ENCODE data around the gene ARID1A. TPM values are rescaled to one million over a fixed set of nuclear protein-coding genes. Genes with fewer than 3 reads are reported as not detected.

The ARID1A gene
- total and polyA plus RNA-seq, 2 of the 8 experiments (the other 6 are each of a cell fraction or from before 2014, with no cell fraction given): 52.1 to 103 TPM

- Histone ChIP-seq H3K23me2 (ENCODE audit: low read depth, low read length) (peaks cover 6% of the 10 kb centered on the region; the same call in 1 of the 2 replicates), H3K36me3 (ENCODE audit: control insufficient read depth in 2 of 4, insufficient read depth in 4 of 4, low read length in 3 of 4) (peaks cover 0 to under 1% (median 0%) of the 10 kb centered on the region in 4 experiments; a peak in 1 of 8 replicates), H2BK15ac (ENCODE audit: low read length) (peak within 1 kb of the TSS; percentile 95; the same call in 1 of the 2 replicates), H3K23ac (ENCODE audit: insufficient read length) (no peak within 1 kb of the TSS), H3K4ac (replicated peaks; ENCODE audit: insufficient read length, low read depth, low read length) (no peak within 1 kb of the TSS), H3K14ac (ENCODE audit: insufficient read length) (no peak within 1 kb of the TSS), H3K79me1 (ENCODE audit: low read depth, low read length) (peaks cover 12% of the 10 kb centered on the region), H3K9me3 (ENCODE audit: insufficient read depth in 2 of 2, low read depth in 1 of 2, low read length in 1 of 2) (no peaks in the 10 kb centered on the region), H4K8ac (ENCODE audit: extremely low read depth, insufficient read depth, low read length) (peak within 1 kb of the TSS; percentile 80), H2BK5ac (ENCODE audit: low read depth, low read length) (no peak within 1 kb of the TSS; the same call in 1 of the 2 replicates), H2AK5ac (ENCODE audit: low read depth, low read length) (no peak within 1 kb of the TSS), H3K9ac (replicated peaks in 1 of 4; ENCODE audit: extremely low read depth in 1 of 4, low read depth in 3 of 4, low read length in 3 of 4) (peak within 1 kb of the TSS; percentile 42 to 80 (median 64)), H3K56ac (replicated peaks; ENCODE audit: insufficient read length, low read depth, low read length) (peak within 1 kb of the TSS; percentile 53), H2AFZ (ENCODE audit: low read length) (peak within 1 kb of the TSS; percentile 100), H2BK20ac (ENCODE audit: low read length) (no peak within 1 kb of the TSS), H4K91ac (replicated peaks; ENCODE audit: insufficient read length, low read length) (peak within 1 kb of the TSS; percentile 91), H4K5ac (ENCODE audit: insufficient read length, low read depth, low read length) (peak within 1 kb of the TSS; percentile 67), H3K27ac (ENCODE audit: low read depth, low read length) (no peak within 1 kb of the TSS), H2BK120ac (replicated peaks; ENCODE audit: low read depth, low read length) (peak within 1 kb of the TSS; percentile 59), H3K18ac (ENCODE audit: extremely low read depth, low read length) (peak within 1 kb of the TSS; percentile 87; the same call in 1 of the 2 replicates), H3K27me3 (replicated peaks in 1 of 4; ENCODE audit: control insufficient read depth in 3 of 4, extremely low read depth in 1 of 4, insufficient read depth in 3 of 4, low read length in 3 of 4) (no peaks in the 10 kb centered on the region), H3K4me1 (replicated peaks in 1 of 4; ENCODE audit: control insufficient read depth in 3 of 4, insufficient read depth in 4 of 4, low read length in 3 of 4) (peaks cover 6 to 9% (median 7%) of the 10 kb centered on the region in 4 experiments; a peak in 6 of 7 replicates), H3K79me2 (ENCODE audit: control insufficient read depth in 1 of 2, insufficient read depth in 2 of 2, low read length in 2 of 2) (peaks cover 0 to 11% of the 10 kb centered on the region in 2 experiments; a peak in 1 of 4 replicates), H4K20me1 (replicated peaks in 1 of 2; ENCODE audit: control insufficient read depth in 1 of 2, insufficient read depth in 2 of 2, low read length in 2 of 2) (peaks cover 9% of the 10 kb centered on the region in 2 experiments), H2BK12ac (ENCODE audit: low read depth, low read length) (no peak within 1 kb of the TSS), H3K4me2 (ENCODE audit: insufficient read depth in 1 of 2, low read depth in 2 of 2, low read length in 2 of 2) (peak within 1 kb of the TSS; percentile 88 to 93), H3K4me3 (ENCODE audit: extremely low read depth in 1 of 4, insufficient read depth in 2 of 4, low read depth in 3 of 4, low read length in 4 of 4) (peak within 1 kb of the TSS; percentile 53 to 76 (median 56))
- no peak for FAIRE-seq
- POLR2A ChIA-PET (ENCODE audit: partially characterized antibody): interaction anchor here (0.5 to 1.0 kb wide), 2 partner anchors 12 to 425 kb away, joined by 4 read pairs; no protein-coding TSS in a partner anchor
- peak in 1 of 2 experiments; percentile 86 for DNase-seq (ENCODE audit: low read depth in 1 of 2, low spot score in 2 of 2)
- 9% methylated on average over 29 of the region's 107 CpGs; no CpG with 5 or more reads in 1 of the 2 experiments for whole genome bisulfite sequencing, 2 experiments (ENCODE audit: extremely low coverage in 1 of 2, insufficient coverage in 1 of 2, insufficient read length in 1 of 2, insufficient replicate concordance in 2 of 2, low coverage in 1 of 2, low lambda C conversion rate in 2 of 2, missing lambda C conversion rate in 1 of 2)
- CTCF ChIA-PET (ENCODE audit: partially characterized antibody): interaction anchor here (0.6 to 2.5 kb wide), 3 partner anchors 9 to 63 kb away, joined by 3 to 11 read pairs (median 4); no protein-coding TSS in a partner anchor
- TF ChIP-seq CBX5 (IDR thresholded peaks at IDR 0.05; ENCODE audit: low read depth, low read length) (no peak), EZH2 (IDR thresholded peaks at IDR 0.05; ENCODE audit: low read depth, low read length, severe bottlenecking) (no peak), POLR2A (IDR thresholded peaks at IDR 0.05; ENCODE audit: control extremely low read depth in 1 of 2, low read depth in 2 of 2, low read length in 2 of 2) (peak in 1 of 2 experiments; percentile 34; a peak in 1 of 3 replicates), USF2 (IDR thresholded peaks at IDR 0.05; ENCODE audit: low read length) (no peak; the same call in 1 of the 2 replicates), BRCA1 (IDR thresholded peaks at IDR 0.05; ENCODE audit: low read depth, low read length) (no peak), CTCF (IDR thresholded peaks at IDR 0.05; ENCODE audit: control extremely low read depth in 1 of 3, insufficient read depth in 1 of 3, low read depth in 1 of 3, low read length in 3 of 3) (peak; percentile 55 to 68 (median 65))
These were observed 130.7 kb downstream of the ARID1A start, which contains the start of gene ZDHHC18 for GRCh38 chr1:26826261-26827105. Gene ZDHHC18, plus strand, starts transcription at chr1:26826688. Its CDS starts 117 bp downstream, at chr1:26826805.

Measured in H1 (cell line).